IMR-90 (cell line): ENCODE measurements around the gene RAX2. TPM values are rescaled to one million over a fixed set of nuclear protein-coding genes. Genes with fewer than 3 reads are reported as not detected.

Experiments used
- ATAC-seq: fragments of 200-7000 bp; cut with Tn5 transposase; 2 replicates; pipeline ENCODE4 v1.9.1; 2020; ENCODE audit warnings: low read depth, mild to moderate bottlenecking, moderate library complexity
- BruUV-seq: library from RNA; stranded (reverse); fragments of 400-500 nt; replicated peaks from 2 replicates; lab custom pipeline; 2021; lab: Mats Ljungman, UMichigan
- CTCF ChIA-PET: fragments of 300-600 bp; formaldehyde crosslinking; extraction: SDS; loops from one replicate; lab custom pipeline; 2021; ENCODE audit warnings: antibody characterized with exemption; lab: Yijun Ruan, JAX
- POLR2A ChIA-PET: fragments of 300-600 bp; sonication (Branson Sonifier 250); formaldehyde crosslinking; loops from one replicate; lab custom pipeline; 2022; ENCODE audit warnings: antibody characterized with exemption; ENCODE audit not compliant: unreplicated experiment; lab: Charles Lee
- DNase-seq: peaks from one replicate; pipeline ENCODE4 v3.0.0; 2013
- H2AFZ ChIP-seq: replicated peaks from 2 replicates; pipeline ENCODE3; 2013; ENCODE audit warnings: low read length, mild to moderate bottlenecking; ENCODE audit not compliant: poor library complexity
- H2AK5ac ChIP-seq: 2 replicates; pipeline ENCODE4 v1.6.1; 2013; ENCODE audit warnings: low read depth, low read length, inconsistent platforms
- H2AK9ac ChIP-seq: replicated peaks from 2 replicates; pipeline ENCODE3; 2013; ENCODE audit warnings: mild to moderate bottlenecking, low read depth, low read length, moderate library complexity; ENCODE audit not compliant: poor library complexity
- H2BK120ac ChIP-seq: 2 replicates; pipeline ENCODE4 v1.6.1; 2013; ENCODE audit warnings: low read depth, low read length, inconsistent platforms
- H2BK15ac ChIP-seq: 3 replicates; pipeline ENCODE4 v1.6.1; 2013; ENCODE audit warnings: low read depth, low read length, inconsistent platforms
- H2BK20ac ChIP-seq: 2 replicates; pipeline ENCODE4 v1.6.1; 2013; ENCODE audit warnings: low read depth, mild to moderate bottlenecking, inconsistent platforms, low read length, moderate library complexity
- H2BK5ac ChIP-seq: 2 replicates; pipeline ENCODE4 v1.6.1; 2013; ENCODE audit warnings: mild to moderate bottlenecking, low read depth, low read length, inconsistent platforms; ENCODE audit not compliant: poor library complexity, severe bottlenecking
- H3K14ac ChIP-seq: replicated peaks from 2 replicates; pipeline ENCODE4 v1.6.1; 2013; ENCODE audit warnings: low read depth, low read length, inconsistent platforms
- H3K18ac ChIP-seq: 2 replicates; pipeline ENCODE4 v1.6.1; 2013; ENCODE audit warnings: low read depth, low read length, control low read depth
- H3K23ac ChIP-seq: 2 replicates; pipeline ENCODE4 v1.6.1; 2013; ENCODE audit warnings: low read depth, low read length, inconsistent platforms
- H3K27ac ChIP-seq: 2 replicates; pipeline ENCODE4 v1.5.1; 2013; ENCODE audit warnings: mild to moderate bottlenecking, control low read depth, low read length; ENCODE audit not compliant: insufficient read depth
- H3K27me3 ChIP-seq: 2 replicates; pipeline ENCODE4 v1.6.1; 2013; ENCODE audit warnings: low read length; ENCODE audit not compliant: control insufficient read depth, insufficient read depth
- H3K36me3 ChIP-seq: 2 replicates; pipeline ENCODE4 v1.6.1; 2013; ENCODE audit warnings: low read length, mixed read lengths; ENCODE audit not compliant: control insufficient read depth, insufficient read depth
- H3K4ac ChIP-seq: 2 replicates; pipeline ENCODE4 v1.6.1; 2013; ENCODE audit warnings: low read depth, low read length, inconsistent platforms
- H3K4me1 ChIP-seq: 2 replicates; pipeline ENCODE4 v1.6.1; 2013; ENCODE audit warnings: low read length, mixed read lengths; ENCODE audit not compliant: control insufficient read depth, insufficient read depth
- H3K4me2 ChIP-seq: 2 replicates; pipeline ENCODE4 v1.6.1; 2013; ENCODE audit warnings: low read depth, mild to moderate bottlenecking, control low read depth, low read length, moderate library complexity
- H3K4me3 ChIP-seq: 2 replicates; pipeline ENCODE4 v1.5.1; 2013; ENCODE audit warnings: low read depth, mild to moderate bottlenecking, control low read depth, low read length, moderate library complexity; ENCODE audit not compliant: insufficient read depth
- H3K56ac ChIP-seq: 2 replicates; pipeline ENCODE4 v1.6.1; 2013; ENCODE audit warnings: low read length, inconsistent platforms; ENCODE audit not compliant: insufficient read depth; ENCODE audit errors: extremely low read depth
- H3K79me1 ChIP-seq, 2 experiments: 2 replicates each; pipeline ENCODE4 v1.6.1; 2013; ENCODE audit warnings: low read length in 2 of 2, inconsistent platforms in 1 of 2, low read depth in 1 of 2
- H3K9ac ChIP-seq: 2 replicates; pipeline ENCODE4 v1.6.1; 2013; ENCODE audit warnings: low read depth, low read length, control low read depth
- H3K9me1 ChIP-seq: 2 replicates; pipeline ENCODE4 v1.6.1; 2013; ENCODE audit warnings: low read length, inconsistent platforms; ENCODE audit not compliant: insufficient read depth
- H3K9me3 ChIP-seq: 2 replicates; pipeline ENCODE4 v1.6.1; 2013; ENCODE audit warnings: low read length; ENCODE audit not compliant: control insufficient read depth, insufficient read depth
- H4K20me1 ChIP-seq: 2 replicates; pipeline ENCODE4 v1.6.1; 2013; ENCODE audit warnings: low read length, inconsistent platforms; ENCODE audit not compliant: insufficient read depth
- H4K5ac ChIP-seq: 2 replicates; pipeline ENCODE4 v1.6.1; 2013; ENCODE audit warnings: mild to moderate bottlenecking, low read depth, low read length, control low read depth
- H4K8ac ChIP-seq, 2 experiments: 2 replicates each; pipeline ENCODE4 v1.6.1; 2013; ENCODE audit warnings: low read depth in 2 of 2, low read length in 2 of 2, control low read depth in 1 of 2, inconsistent platforms in 1 of 2
- H4K91ac ChIP-seq: 2 replicates; pipeline ENCODE4 v1.6.1; 2013; ENCODE audit warnings: low read depth, low read length, inconsistent platforms; ENCODE audit not compliant: insufficient read depth
- MXI1 ChIP-seq: IDR thresholded peaks from 2 replicates; pipeline ENCODE4 v1.6.1; 2012; ENCODE audit warnings: low read depth, mild to moderate bottlenecking, low read length, moderate library complexity, borderline replicate concordance
- SMC3 ChIP-seq: fragments of 150-350 bp; IDR thresholded peaks from 2 replicates; pipeline ENCODE4 v1.6.1; 2016; ENCODE audit warnings: low read depth, mild to moderate bottlenecking, antibody characterized with exemption, low read length, moderate library complexity
- WGBS, 2 experiments: methylation state at CpG; one replicate each; pipeline versions ENCODE4 v1.1.5 to v1.1.7; 2013; ENCODE audit warnings: missing lambda C conversion rate in 2 of 2; ENCODE audit not compliant: insufficient read length in 1 of 2; ENCODE audit errors: extremely low coverage in 2 of 2; 5-methylcytosine and 5-hydroxymethylcytosine counted together
- dilution Hi-C: fragments of 300-500 bp; cut with HindIII; formaldehyde crosslinking; loops from one replicate; pipeline ENCODE4 v1.14.3; 2018; ENCODE audit warnings: low sequenced_read_pairs; ENCODE audit not compliant: unreplicated experiment
- in situ Hi-C: fragments of 300-500 bp; cut with MboI; formaldehyde crosslinking; loops from 3 replicates; pipeline ENCODE4 v1.14.3; 2019; ENCODE audit warnings: low sequenced_read_pairs, inconsistent platforms, mixed read lengths
- intact Hi-C: fragments of 100-400 bp; cut with micrococcal nuclease; formaldehyde crosslinking; loops from 2 replicates; pipeline ENCODE4 v1.10.0; 2022
- polyA plus RNA-seq, 3 experiments: library from polyadenylated mRNA; depleted of rRNA; stranded (reverse); fragments of >200 nt; gene quantifications; 2 replicates each; pipeline ENCODE4 v1.2.3, GENCODE V29; 2012; ENCODE audit warnings: low replicate concordance in 1 of 3
- total RNA-seq: library from RNA; depleted of rRNA; stranded (reverse); fragments of >200 nt; gene quantifications from 2 replicates; pipeline ENCODE4 v1.2.3, GENCODE V29; 2012

RAX2 gene
- total and polyA plus RNA-seq, 2 of the 4 experiments (the other 2 are of a cell fraction): not detected

DNA sequence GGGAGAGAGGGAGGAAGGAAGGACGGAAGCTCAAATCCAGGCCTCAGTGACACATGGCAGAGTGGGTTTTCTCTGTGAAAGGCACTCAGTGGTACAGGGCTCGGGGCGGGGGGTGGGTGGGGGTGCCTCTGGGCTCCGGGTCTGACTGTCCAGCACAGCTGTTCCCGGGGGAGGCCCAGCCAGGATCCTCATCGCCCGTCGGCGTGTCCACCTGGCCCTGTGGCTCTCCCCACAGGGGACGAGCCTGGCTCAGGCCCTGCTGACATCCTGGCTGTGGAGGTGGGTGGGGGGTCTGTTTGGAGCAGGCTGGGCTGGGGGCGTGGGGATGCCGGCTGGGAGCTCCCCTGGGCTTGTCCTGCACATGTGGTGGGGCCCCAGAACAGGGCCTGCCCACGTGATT lies 32.4 kb upstream of the RAX2 start:
- dilution Hi-C loops (no loop called here), intact Hi-C loops (no loop called here), in situ Hi-C loops (no loop called here)
- no peak overlapping the region for H3K56ac ChIP-seq
- no peaks in the 10 kb centered on the region for H3K4me1 ChIP-seq
- H4K5ac ChIP-seq: no peak overlapping the region
- H3K18ac ChIP-seq: no peak overlapping the region
- no peak overlapping the region for H3K4me3 ChIP-seq
- CTCF ChIA-PET: no interaction called here
- H2AK9ac ChIP-seq: no peak overlapping the region
- no peak overlapping the region for H3K14ac ChIP-seq
- ATAC-seq (no peak), DNase-seq (no peak)
- H3K9ac ChIP-seq: no peak overlapping the region
- no peaks in the 10 kb centered on the region for H3K79me1 ChIP-seq
- 20% methylated on average over 1 of the region's 13 CpGs; no CpG with 5 or more reads in 1 of the 2 experiments for WGBS, 2 experiments
- 0 out of 2 replicates have a peak, but pooled peaks cover 1% of the 10 kb centered on the region for H3K9me3 ChIP-seq
- no peak overlapping the region for H4K91ac ChIP-seq
- H2BK20ac ChIP-seq: no peak overlapping the region
- BruUV-seq: no TSS peak
- no peak overlapping the region for H2BK15ac ChIP-seq
- no peak overlapping the region for H3K27ac ChIP-seq
- H3K36me3 ChIP-seq: no peaks in the 10 kb centered on the region
- H2AFZ ChIP-seq: no peak overlapping the region
- H2BK120ac ChIP-seq: no peak overlapping the region
- no peak overlapping the region for H2BK5ac ChIP-seq
- peaks cover 31% of the 10 kb centered on the region for H3K27me3 ChIP-seq
- no peaks in the 10 kb centered on the region for H4K20me1 ChIP-seq
- no peak overlapping the region for H4K8ac ChIP-seq
- POLR2A ChIA-PET: no interaction called here
- H3K4me2 ChIP-seq: no peak overlapping the region
- no peak overlapping the region for H3K23ac ChIP-seq
- H2AK5ac ChIP-seq: no peak overlapping the region
- TF ChIP-seq SMC3: no peak
- TF ChIP-seq MXI1: no peak
- no peak overlapping the region for H3K4ac ChIP-seq
- peaks cover 5% of the 10 kb centered on the region for H3K9me1 ChIP-seq
